MM.1S (cell line): ENCODE results near the gene PTCH2.

Source experiments
- DNase-seq: peaks from one replicate; pipeline ENCODE4 v3.0.0-alpha.2; 2015
- H2AFZ ChIP-seq: fragments of 300-600 bp; sonication (generic); 2 replicates; pipeline ENCODE4 v1.6.0; 2016; ENCODE audit warnings: antibody characterized with exemption, low read length
- H3F3A ChIP-seq: fragments of 300-600 bp; sonication (generic); 2 replicates; pipeline ENCODE4 v1.6.1; 2016; ENCODE audit warnings: mild to moderate bottlenecking, antibody characterized with exemption, low read length, moderate library complexity, mixed read lengths; ENCODE audit not compliant: insufficient read depth
- H3K27ac ChIP-seq: fragments of 300-600 bp; sonication (generic); 2 replicates; pipeline ENCODE4 v1.5.1; 2016; ENCODE audit warnings: mild to moderate bottlenecking, low read length
- H3K27me3 ChIP-seq: fragments of 300-600 bp; sonication (generic); replicated peaks from 2 replicates; pipeline ENCODE4 v1.6.0; 2016; ENCODE audit warnings: low read length; ENCODE audit not compliant: insufficient read depth
- H3K36me3 ChIP-seq: fragments of 300-600 bp; sonication (generic); replicated peaks from 2 replicates; pipeline ENCODE4 v1.6.1; 2016; ENCODE audit warnings: mild to moderate bottlenecking, low read length, mixed read lengths; ENCODE audit not compliant: insufficient read depth
- H3K4me1 ChIP-seq: fragments of 300-600 bp; sonication (generic); 2 replicates; pipeline ENCODE4 v1.6.1; 2016; ENCODE audit warnings: low read length, mixed read lengths
- H3K4me2 ChIP-seq: fragments of 300-600 bp; sonication (generic); 2 replicates; pipeline ENCODE4 v1.6.0; 2016; ENCODE audit warnings: low read depth, low read length
- H3K4me3 ChIP-seq: fragments of 300-600 bp; sonication (generic); 2 replicates; pipeline ENCODE4 v1.5.1; 2016; ENCODE audit warnings: low read length, mixed read lengths
- H3K79me2 ChIP-seq: fragments of 300-600 bp; sonication (generic); 2 replicates; pipeline ENCODE4 v1.6.1; 2016; ENCODE audit warnings: mixed run types, low read length, mixed read lengths
- H3K9ac ChIP-seq: fragments of 300-600 bp; sonication (generic); 2 replicates; pipeline ENCODE4 v1.6.1; 2016; ENCODE audit warnings: low read length, mixed read lengths
- H3K9me2 ChIP-seq: fragments of 300-600 bp; sonication (generic); replicated peaks from 2 replicates; pipeline ENCODE4 v1.6.1; 2016; ENCODE audit warnings: mild to moderate bottlenecking, low read length, mixed read lengths; ENCODE audit not compliant: insufficient read depth
- H3K9me3 ChIP-seq: fragments of 300-600 bp; sonication (generic); replicated peaks from 2 replicates; pipeline ENCODE4 v1.6.1; 2016; ENCODE audit warnings: mild to moderate bottlenecking, low read length, mixed read lengths; ENCODE audit not compliant: insufficient read depth
- H4K20me1 ChIP-seq: fragments of 300-600 bp; sonication (generic); 2 replicates; pipeline ENCODE4 v1.6.1; 2016; ENCODE audit warnings: mild to moderate bottlenecking, low read length, moderate library complexity, mixed read lengths; ENCODE audit not compliant: insufficient read depth
- CTCF ChIP-seq: fragments of 300-600 bp; sonication (generic); IDR thresholded peaks from 2 replicates; pipeline ENCODE4 v1.5.1; 2016; ENCODE audit warnings: antibody characterized with exemption, low read length, mixed read lengths
- EZH2 ChIP-seq: fragments of 300-600 bp; sonication (generic); optimal IDR thresholded peaks from 2 replicates; pipeline ENCODE3; 2017; ENCODE audit warnings: low read depth, mild to moderate bottlenecking, antibody characterized with exemption, low read length, mixed read lengths
- EZH2phosphoT487 ChIP-seq: fragments of 300-600 bp; sonication (generic); IDR thresholded peaks from 2 replicates; pipeline ENCODE4 v1.6.1; 2018; ENCODE audit warnings: antibody characterized with exemption, low read length

Gene PTCH2

GRCh38 chr1:44832056-44832705 is 10.9 kb downstream of the PTCH2 start:
- no peak overlapping the region for H3K27ac ChIP-seq
- no peak overlapping the region for H3K4me3 ChIP-seq
- H2AFZ ChIP-seq = no peak overlapping the region
- no peaks in the 10 kb centered on the region for H4K20me1 ChIP-seq
- no peak overlapping the region for H3K9ac ChIP-seq
- H3K79me2 ChIP-seq = no peaks in the 10 kb centered on the region
- H3K9me2 ChIP-seq = no peaks in the 10 kb centered on the region
- no peak overlapping the region for H3K4me2 ChIP-seq
- H3K9me3 ChIP-seq = no peaks in the 10 kb centered on the region
- DNase-seq = no peak
- H3F3A ChIP-seq = no peaks in the 10 kb centered on the region
- H3K4me1 ChIP-seq = no peaks in the 10 kb centered on the region
- no peaks in the 10 kb centered on the region for H3K36me3 ChIP-seq
- no peaks in the 10 kb centered on the region for H3K27me3 ChIP-seq
- TF ChIP-seq CTCF (no peak), EZH2 (no peak), EZH2phosphoT487 (no peak)

GRCh38 chr1:44831516-44831915 is 11.5 kb downstream of the PTCH2 start:
- Histone ChIP-seq H3K4me3 (no peak overlapping the region), H3K4me1 (no peaks in the 10 kb centered on the region), H3K27ac (no peak overlapping the region), H4K20me1 (no peaks in the 10 kb centered on the region), H3K4me2 (no peak overlapping the region), H3K9me3 (no peaks in the 10 kb centered on the region), H2AFZ (no peak overlapping the region), H3K27me3 (no peaks in the 10 kb centered on the region), H3K79me2 (no peaks in the 10 kb centered on the region), H3K36me3 (no peaks in the 10 kb centered on the region), H3F3A (no peaks in the 10 kb centered on the region), H3K9ac (no peak overlapping the region), H3K9me2 (no peaks in the 10 kb centered on the region)
- DNase-seq = no peak
- no peak for TF ChIP-seq EZH2phosphoT487
- TF ChIP-seq EZH2 = no peak
- TF ChIP-seq CTCF = no peak

GRCh38 chr1:44830900-44831304 is 12.2 kb downstream of the PTCH2 start:
- no peaks in the 10 kb centered on the region for H3K79me2 ChIP-seq
- no peaks in the 10 kb centered on the region for H3K36me3 ChIP-seq
- no peaks in the 10 kb centered on the region for H3F3A ChIP-seq
- no peak overlapping the region for H2AFZ ChIP-seq
- H3K9ac ChIP-seq = no peak overlapping the region
- H3K4me2 ChIP-seq = no peak overlapping the region
- H3K4me3 ChIP-seq = no peak overlapping the region
- TF ChIP-seq EZH2phosphoT487 = no peak
- no peak for TF ChIP-seq EZH2
- TF ChIP-seq CTCF = no peak
- H3K27ac ChIP-seq = no peak overlapping the region
- H4K20me1 ChIP-seq = no peaks in the 10 kb centered on the region
- H3K9me2 ChIP-seq = no peaks in the 10 kb centered on the region
- no peaks in the 10 kb centered on the region for H3K27me3 ChIP-seq
- DNase-seq = no peak
- H3K9me3 ChIP-seq = no peaks in the 10 kb centered on the region
- H3K4me1 ChIP-seq = no peaks in the 10 kb centered on the region
